ENCODE data around the gene JAZF1.
A peak's percentile ranks its signal among the peaks of the same experiment; 100 is the strongest.
"Not testable (repeated sequence)": the region's sequence is repeated elsewhere in the genome, so short reads cannot be mapped to it uniquely, and the experiment has no call there.

Gene JAZF1

DNA sequence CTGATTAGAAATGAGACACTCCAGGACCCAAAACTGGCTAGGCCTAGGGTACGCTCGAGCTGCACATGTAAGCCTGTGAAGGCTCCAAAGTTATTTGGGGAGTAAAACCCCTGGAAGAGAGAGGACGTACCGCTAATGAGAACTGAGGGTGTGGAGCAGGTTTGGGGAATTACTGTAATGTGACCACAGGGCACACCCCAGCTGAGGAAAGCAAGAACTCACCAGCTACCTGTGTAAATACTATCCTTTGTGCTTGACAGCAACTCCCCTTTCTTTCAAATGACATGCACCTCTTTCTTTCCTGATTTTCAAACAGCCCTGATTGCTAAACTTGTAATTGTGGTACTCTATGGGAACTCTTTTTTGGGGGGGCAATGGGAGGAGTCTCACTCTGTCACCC, 147.2 kb downstream of the JAZF1 start:
- no peak for DNase-seq

DNA sequence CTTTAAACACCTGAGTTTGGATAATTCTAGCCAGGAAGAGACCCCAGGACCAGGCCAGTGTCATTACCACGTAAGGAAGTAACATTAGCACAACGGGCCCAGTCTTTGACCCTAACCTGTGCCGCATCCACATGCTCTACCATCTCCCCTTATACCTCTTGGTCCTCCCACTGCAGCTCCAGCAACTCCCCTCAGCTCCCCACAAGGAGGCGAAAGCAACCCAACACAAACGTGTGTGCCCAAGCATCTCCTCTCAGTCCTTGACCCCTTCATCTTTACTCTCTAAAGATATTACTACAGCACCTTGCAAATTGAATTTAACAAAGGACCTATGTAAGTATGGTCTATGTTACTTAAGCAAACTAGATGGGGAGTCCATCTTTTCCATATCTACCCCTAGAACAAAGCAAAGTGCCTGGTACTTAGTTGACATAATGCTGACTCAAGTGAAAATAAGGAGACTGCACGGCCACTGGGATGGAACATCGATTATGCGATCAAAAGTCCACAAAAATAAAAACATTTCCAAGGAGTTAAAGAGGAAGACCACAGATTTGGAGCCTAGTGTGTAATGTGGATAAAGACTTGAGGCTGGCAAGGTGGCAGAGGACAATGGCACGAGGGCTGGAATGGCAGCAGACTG, 147.7 kb downstream of the JAZF1 start:
- DNase-seq = no peak

DNA sequence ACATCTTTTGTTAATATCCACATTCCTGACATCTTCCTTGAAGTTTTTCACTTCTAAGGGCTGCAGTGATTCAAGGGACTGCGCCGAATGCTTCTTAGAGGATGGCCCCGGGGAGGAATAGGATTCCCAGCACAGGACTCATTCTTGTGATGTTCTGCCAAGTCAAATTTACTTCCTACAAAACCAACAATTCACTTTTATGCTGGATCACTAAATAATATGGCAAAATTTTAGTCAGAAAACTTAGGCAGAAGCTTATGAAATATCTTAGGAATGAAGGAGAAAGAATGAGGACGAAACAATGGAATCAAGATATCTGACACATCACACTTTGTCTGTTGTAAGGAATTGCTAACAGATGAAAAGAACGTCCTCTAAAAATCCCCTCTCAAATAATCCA, 151.5 kb downstream of the JAZF1 start:
- DNase-seq = no peak

DNA sequence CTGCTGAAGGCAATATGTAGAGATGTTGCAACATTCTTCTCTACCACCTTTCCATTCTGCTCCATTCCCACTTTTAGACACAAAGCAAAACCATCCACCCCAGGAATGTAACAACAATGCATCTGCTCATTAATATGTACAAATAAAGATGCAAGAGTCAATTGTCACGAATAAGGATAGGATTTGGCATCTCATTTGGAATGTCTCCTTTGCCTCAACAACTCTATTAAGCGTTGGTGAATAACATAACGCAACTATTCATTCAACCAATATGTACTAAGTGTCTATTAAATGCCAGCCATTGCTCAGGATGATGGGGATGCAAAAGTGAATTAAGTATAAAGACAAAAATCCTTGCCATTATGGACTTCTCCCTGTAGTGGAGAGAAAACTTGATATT, 152.1 kb downstream of the JAZF1 start:
- DNase-seq = no peak

DNA sequence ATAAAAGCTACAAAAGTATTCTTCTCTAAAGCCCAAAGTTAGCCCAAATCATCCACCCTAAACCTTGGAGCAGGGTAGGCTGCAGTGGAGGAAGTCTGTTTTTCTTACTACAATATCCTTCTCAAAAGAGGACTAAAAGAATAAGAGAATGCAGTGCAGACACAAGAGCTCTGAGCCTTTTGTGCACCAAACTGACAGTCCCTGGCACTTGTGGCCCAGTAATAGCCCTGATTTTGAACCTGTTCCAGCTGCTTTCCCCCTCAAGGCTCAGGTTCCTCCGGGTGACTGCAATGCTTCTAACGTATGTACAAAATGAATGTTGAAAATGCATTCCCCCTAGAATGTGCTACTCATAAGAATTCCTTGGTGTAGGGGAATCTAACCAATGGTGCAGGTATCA, 154.4 kb downstream of the JAZF1 start:
- no peak for DNase-seq

DNA sequence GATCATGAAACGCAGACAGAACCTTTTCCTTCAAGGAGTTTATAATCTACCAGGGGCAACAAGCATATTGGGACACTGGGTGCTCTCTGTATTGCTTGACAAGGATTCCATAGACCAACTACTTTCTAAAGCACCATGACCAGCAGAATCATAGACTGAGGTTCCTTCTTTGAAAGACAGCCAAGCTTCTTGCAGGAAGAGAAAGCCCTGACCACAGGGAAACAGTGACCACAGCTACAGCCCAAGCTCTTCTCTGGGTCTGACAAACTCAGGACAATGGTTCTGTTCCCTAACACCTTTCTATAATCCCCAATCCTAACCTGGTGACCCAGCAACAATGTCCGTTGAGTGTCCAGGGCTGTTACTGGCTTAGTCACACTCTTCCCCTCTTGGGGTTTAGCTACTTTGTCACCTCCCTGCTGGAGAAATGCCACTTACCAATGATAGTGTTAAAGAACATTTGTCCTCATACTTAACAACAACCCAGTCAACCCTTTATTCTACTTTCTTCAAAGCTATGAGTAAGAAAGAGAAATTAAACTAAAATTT, 155.7 kb downstream of the JAZF1 start:
- no peak for DNase-seq

DNA sequence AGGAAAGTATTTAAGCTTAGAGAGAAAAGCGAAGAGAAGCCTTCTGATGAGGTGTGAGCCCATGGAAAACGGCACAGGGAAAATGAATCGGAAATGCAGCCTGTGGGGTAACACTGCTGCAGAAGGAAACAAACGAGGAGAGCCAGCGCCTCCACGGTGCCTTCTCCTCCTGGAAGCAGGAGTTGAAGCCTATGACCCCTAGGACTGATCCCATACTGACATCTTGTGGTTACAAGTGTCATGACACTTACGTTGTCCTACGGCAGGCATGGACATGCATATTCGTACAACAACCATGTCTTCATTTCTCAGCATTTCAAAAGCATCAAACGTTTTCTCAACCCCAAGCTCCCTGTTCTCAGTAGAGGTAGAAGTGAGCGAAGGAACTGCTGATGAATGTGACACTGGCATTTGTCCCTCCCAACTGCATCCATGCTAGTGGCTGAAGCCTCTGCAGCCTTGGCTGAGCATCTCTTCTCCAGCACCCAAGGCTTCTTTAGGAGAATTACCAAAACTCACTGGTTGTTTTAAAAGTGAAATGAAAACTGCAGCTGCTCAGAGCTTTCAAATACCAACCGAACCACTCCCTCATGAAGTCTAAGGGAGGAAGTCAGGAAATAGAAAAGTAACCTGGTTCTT, 160.2 kb downstream of the JAZF1 start:
- peak; percentile 76 for DNase-seq

DNA sequence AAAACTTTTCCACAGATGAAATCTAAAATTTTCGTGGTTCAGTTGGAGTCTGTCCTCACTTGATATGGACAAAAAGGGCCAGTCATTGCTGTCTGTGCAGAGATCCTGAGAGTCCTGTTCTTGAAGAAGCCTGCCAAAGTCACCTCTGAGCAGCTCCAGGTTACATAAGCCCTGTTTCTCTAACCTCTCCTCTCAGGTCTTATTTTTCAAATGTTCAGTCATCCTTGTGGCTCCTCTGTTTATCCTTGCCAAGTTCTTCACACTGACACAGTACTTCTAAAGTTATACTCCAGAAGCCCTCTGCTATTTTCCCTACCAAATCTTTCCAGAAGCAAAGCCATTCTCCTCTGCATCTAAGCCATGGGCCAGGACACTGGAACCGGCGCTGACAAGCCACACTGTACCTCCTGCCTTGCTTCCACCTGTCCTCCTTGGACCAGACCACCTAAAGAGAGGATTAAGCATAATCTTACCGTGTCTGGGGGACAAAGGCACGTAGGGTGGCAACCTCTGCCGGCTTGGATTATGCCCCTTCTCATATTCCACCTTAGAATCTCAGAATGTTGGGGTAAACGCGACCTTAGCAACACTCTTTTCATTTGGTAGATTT, 161.6 kb downstream of the JAZF1 start:
- DNase-seq = no peak

DNA sequence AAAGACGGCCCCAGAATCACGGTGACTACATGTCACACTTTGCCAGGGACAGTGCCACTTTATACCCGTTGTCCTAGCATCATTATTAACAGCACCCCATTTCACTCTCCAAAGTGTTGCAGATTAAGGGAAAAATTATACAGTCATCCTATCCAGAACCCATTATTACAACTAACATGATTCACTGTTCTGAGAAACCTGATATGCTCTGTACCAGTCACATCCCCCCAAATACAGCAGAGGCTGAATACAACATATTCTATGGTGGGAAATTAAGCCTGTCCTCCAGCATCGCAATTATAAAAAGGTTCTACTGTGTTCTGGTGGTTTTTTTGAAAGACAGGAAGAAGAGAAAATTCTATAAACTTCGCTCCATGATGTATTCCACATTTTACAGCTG, 162.1 kb downstream of the JAZF1 start:
- peak; percentile 65 for DNase-seq

DNA sequence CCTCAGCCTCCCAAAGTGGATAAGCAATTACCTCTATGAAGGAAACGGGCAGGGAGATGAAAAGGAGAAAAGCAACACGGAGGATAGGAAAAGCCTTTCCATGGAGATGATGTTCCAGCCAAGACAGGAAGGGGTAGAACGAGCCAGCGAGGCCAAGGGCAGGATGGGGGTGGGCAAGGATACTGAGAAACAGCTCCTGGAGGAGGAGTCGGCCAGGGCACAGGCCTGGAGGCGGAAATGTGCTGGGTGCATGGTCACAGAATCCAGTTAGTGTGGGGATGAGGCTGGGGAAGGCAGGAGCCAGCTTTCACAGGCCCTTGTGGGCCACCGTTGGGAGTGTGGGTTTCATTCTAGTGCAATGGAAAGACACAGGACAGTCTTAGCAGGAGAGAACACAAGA, 162.6 kb downstream of the JAZF1 start:
- DNase-seq = no peak

DNA sequence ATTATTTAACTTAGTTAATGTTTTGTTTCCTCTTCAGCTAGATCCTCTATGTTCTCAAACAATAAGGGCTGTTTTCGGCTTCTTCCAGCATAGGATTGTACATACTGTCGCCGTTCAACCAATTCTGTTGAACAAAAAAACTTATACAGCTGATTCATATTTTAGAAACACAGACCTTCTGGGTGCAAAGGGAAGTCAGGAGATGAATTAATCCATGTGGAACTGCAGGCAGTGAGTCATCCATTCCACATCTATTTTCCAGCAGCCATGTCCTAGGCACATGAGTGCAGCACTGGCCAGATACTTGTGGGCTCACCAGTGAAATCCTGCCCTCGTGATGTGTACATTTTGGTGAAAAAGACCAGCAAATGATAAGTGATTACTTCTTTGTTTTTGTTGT, 163.2 kb downstream of the JAZF1 start:
- peak; percentile 78 for DNase-seq

DNA sequence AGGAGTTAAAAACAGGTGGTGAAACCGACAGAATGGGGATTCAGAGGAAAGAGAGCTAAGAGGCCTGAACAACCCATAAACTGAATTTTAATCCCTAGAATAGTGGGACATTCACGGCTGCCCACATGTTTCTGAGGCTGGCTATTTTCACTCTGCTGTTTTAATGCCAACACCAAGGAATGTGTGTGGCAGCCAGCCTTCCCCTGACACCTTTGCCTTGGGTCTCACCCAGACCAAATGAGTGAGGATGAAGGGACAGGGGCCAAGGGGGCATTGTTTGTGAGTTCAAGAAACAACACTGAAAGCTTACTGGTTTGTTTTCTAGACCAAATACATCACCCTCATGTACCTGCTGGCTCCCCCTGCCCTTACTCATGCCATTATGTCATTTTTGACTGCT, 164.3 kb downstream of the JAZF1 start:
- DNase-seq = no peak

DNA sequence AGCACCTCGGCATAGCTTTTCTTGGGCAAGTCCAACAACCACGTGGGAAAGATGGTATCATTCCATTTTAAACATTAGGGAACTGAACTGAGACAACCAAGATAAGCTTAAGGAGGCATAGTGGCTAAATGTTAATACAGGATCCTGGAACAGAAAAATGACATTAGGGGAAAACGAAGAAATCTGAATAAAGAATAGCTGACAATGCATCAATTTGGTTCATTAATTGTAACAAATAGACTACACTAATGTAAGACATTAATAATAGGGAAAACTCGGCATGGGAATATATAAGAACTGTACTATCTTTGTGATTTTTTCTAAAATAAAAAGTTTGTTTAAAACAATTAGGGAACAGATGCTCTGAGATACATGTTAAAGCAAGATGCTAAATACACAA, 165.4 kb downstream of the JAZF1 start:
- DNase-seq = no peak

DNA sequence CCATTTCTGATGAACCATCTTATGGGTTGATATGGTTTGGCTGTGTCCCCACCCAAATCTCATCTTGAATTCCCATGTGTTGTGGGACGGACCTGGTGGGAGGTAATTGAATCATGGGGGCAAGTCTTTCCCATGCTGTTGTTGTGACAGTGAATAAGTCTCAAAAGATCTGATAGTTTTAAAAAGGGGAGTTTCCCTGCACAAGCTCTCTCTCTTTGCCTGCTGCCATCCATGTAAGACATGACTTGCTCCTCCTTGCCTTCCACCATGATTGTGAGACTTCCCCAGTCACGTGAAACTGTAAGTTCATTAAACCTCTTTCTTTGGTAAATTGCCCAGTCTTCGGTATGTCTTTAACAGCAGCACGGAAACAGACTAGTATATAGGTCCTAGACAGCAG, 166.3 kb downstream of the JAZF1 start:
- not testable (repeated sequence) for DNase-seq

DNA sequence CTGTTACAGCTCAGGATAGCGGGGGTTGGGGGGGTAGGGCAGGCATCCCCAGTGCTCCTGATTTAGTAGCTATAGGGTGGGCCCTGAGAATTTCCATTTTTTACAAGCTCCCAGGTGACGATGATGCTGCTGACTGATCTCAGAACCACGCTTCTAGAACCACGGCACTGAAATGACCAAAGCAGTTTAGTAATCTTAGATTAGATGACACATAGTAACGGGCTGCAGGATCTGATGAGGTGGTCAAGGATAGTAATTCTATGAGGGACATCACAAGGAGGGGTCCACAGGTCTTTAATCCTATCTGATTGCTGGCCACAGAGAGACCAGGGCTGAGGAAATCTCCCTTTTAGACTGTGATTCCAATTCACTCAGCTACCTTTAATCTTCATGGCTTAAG, 167.2 kb downstream of the JAZF1 start:
- no peak for DNase-seq

DNA sequence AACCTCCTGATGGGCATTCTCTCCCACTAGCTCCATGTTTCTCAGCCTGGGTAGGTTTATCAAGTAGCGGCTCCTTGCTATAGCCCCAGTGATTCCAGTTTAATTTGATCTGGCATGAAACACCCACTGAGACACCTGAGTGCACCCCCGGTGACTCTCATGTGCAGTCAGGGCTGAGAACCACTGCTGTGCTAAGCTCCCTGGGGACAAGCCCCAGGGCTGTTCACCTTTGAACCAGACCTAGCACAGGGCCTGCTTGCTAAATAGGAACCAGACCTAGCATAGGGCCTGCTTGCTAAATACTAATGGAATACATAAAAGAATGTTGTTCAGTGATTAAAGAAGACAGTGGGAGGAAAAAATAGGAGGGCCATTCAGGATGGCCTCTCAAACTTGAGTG, 167.6 kb downstream of the JAZF1 start:
- DNase-seq = no peak

DNA sequence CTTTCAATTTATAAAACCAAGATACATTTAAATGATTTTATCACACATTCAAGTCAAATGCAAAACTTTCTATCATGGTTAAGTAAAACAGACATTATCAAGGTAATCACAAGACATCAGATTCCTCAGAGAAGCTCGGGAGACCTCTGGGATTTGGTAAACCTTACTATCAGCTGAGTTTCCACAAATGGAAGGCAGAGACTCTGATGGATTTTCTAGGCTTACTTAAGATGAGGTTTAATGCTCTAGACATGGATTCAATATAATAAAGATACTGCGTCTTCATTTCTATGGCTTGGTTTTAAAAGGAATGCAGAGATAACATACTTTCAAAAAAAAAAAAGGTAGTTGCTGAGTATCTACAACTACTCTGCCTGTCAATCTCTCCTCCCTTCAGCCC, 171.7 kb downstream of the JAZF1 start:
- DNase-seq = no peak

DNA sequence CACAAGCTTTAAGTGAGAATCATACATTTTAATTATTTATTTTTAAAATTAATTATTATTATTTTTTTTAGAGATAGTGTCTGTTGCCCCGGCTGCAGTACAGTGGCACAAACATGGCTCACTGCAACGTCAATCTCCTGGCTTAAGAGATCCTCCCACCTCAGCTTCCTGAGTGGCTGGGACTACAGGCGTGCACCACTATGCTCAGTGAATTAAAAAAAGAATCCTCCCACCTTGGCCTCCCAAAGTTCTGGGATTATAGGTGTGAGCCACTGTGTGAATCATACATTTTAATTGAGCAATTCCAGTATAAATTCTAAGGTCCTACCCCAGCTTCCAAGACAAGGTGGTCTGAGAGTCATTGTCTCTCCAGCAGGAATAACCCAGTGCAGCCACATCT, 172.4 kb downstream of the JAZF1 start:
- DNase-seq = no peak

DNA sequence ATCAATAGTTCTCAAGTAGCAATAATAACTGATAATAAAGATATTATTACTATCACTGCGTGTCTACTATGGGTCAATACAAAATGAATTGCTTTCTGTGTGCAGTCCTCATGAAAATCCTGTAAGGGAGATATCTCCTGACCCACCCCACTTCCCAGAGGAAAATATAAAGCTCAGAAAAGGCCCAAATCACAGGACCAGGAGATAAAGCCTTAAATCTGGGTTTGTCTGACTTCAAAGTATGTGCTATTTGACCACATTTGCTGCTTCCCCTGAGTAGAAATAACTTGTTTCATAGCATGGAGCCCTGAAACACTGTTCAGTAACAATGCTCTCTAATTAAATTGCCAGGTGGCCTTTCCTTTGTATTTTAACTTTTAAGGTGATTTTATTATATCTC, 174.1 kb downstream of the JAZF1 start:
- no peak for DNase-seq

DNA sequence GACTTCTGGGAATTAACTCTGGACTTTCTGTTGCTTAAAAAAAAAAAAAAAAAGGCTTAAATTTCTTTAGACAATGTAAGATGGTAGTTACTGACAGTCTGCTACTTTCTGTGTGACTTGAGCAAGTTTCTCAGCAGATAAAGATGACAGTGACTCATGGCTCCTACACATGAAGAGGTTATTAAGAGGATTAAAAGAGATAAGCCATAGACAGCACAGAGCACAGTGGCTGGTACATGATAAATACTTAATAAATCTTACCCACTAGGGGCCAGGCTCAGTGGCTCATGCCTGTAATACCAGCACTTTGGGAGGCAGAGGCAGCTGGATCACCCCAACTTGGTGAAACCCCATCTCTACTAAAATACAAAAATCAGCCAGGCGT, 174.8 kb downstream of the JAZF1 start:
- DNase-seq = no peak

DNA sequence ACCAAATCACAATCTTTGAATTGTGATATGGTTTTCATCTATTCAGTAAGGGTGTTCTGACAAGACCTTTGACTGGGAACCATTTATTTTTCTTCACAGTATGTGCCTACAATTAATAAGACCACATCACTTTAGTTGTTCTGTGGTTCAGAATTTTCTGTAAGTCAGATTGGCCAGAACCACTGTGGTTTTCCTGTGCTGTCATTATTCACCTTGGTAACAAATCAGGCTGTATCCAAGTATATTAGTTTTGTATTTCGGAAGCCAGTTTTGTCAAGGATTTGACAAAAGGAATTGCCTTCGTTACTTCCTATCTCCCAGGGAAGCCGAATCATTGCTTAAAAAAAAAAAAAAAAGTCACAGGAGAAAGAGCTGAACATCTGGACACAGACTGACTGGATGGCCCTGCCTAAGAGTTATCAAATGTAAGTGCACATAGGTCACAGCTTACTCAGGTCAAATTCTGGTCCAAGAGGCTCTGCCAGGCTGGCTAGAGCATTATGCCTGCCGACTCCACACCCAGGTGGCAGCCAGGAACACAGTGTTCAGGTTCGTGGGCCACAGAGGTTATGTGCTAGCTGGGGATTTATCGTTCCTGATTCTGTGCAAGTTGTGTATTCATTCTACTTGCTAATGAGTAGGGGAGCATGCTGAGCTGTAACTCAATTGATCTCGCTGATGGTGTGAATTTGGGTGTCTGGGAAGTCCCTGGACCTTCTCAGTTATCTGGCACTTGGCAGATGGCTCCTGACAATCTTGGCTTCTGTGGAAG, 175.3 kb downstream of the JAZF1 start:
- DNase-seq = peak; percentile 27

DNA sequence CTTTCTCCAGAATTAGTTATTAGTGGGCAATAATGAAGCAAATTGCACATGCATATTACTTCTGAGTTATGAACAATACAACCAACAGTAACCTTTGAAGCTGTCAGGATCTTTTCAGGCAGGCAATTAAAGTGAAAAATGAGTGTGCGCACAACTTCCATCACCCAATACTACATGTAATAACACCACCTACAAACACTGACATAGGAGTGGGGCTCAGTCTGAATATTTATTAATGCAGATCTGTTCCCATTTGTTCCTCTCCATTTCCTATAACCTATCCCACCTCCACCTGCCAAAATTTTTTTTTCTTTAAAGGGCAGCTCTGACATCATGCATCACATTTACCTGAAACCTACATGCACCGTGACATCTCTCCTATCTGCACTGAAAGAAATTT, 177.2 kb downstream of the JAZF1 start:
- DNase-seq = no peak

DNA sequence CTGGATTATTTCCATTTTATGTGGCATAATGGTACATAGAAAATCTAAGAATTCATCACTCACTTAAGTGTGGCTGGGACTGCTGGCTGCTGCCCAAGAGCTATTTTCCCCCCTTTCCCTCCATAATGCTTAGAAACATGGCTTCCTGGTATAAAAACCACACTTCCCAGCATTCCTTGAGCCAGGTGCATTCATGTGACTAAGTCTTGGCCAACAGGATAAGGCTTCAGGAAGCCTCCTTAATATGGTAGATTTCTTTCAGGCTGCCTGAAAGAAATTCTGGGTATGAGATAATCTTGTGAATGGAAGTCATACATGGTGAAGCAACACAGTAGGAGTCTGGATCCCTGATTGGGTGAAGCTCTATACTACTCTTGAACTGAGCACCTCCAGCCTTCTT, 178.0 kb downstream of the JAZF1 start:
- DNase-seq = peak; percentile 17

DNA sequence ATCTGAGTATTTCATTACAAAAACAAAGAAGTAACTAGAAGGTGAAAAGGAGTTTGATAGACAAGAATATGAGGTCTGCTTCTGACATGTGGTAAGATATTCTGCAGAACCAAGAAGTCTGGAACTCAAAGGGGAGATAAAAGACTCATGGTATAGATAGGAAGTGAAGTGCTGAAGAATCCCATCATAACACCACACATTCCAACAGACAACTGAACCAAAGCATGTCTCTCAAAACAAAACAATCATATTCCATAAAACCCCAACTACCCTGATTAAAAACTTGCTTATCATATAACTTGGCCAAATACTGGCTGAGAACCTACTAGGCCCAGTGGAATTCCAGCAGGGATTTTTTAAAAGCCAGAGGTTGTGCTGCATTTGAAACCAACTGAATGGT, 178.7 kb downstream of the JAZF1 start:
- no peak for DNase-seq

All from HCEC 1CT (cell line).